ENCODE measurements around the gene KCNK3.

Gene KCNK3

GRCh38 chr2:26668041-26668440 is 24.5 kb upstream of the KCNK3 start:
- no peak for DNase-seq

GRCh38 chr2:26668856-26669750 is 23.4 kb upstream of the KCNK3 start:
- no peak for DNase-seq

- DNase-seq = no peak
Measured at GRCh38 chr2:26670171-26670570, 22.4 kb upstream of the KCNK3 start.

GRCh38 chr2:26670931-26671460 is 21.5 kb upstream of the KCNK3 start:
- DNase-seq = no peak

GRCh38 chr2:26671691-26672090 is 20.8 kb upstream of the KCNK3 start:
- no peak for DNase-seq

DNA sequence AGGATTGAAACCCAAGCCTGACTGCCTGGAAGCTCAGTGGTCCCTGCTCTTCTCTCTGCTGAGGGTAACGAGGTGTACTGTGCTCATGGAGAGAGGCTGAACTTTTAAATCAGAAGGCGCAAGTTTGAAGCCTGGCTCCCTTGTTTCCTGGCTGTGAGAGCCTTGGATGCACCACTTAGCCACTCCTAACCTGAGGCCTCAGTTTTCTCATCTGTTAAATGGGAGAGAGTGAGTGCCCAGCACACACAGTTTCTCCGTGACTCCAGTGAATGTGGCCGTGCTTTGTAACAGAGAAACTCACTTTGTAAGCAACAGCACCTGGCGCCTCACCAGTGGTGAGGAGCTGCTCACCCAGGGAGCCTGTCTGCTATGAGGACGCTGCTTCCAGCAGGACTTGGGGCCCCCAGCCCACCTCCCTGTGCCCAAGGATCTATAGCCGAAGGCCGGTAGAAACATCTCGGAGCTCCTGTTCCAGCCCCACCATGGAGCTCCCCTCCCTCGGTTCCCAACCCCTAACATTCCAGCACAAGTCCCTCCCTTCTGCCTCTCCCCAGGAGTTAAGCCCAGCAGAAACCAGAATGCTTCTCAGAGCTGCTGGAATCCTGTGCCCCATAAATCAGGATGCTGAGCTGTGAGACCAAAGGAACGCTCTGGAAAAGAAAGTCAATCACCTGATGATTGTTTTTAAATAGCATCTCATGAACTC is 20.3 kb upstream of the KCNK3 start:
- no peak for DNase-seq

DNA sequence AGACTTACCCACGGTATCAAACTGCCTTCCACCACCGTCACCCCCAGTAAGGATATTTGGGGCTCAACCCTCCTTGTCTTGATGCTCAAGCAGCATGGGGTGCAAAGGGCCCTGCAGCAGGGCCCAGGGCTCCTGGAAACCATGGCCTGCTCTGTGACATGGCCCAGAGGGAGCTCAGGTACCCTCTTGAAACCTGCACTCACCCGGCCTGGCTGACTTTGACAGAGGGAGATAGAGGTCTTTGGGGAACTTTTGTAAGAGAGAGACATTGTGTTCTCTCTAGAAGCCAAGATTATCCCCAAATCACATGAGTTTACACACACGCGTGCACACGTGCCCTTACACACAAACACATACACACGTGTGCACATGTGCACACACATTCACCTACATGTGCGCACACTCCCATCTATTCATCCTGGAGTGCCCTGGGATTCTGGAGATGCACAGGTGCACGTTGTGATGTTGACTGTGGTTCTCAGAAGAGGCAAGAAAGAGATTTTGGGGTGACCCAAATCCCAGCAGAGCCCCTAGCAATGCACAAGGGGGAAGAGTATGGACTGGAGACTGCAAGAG is 19.6 kb upstream of the KCNK3 start:
- DNase-seq = no peak

DNA sequence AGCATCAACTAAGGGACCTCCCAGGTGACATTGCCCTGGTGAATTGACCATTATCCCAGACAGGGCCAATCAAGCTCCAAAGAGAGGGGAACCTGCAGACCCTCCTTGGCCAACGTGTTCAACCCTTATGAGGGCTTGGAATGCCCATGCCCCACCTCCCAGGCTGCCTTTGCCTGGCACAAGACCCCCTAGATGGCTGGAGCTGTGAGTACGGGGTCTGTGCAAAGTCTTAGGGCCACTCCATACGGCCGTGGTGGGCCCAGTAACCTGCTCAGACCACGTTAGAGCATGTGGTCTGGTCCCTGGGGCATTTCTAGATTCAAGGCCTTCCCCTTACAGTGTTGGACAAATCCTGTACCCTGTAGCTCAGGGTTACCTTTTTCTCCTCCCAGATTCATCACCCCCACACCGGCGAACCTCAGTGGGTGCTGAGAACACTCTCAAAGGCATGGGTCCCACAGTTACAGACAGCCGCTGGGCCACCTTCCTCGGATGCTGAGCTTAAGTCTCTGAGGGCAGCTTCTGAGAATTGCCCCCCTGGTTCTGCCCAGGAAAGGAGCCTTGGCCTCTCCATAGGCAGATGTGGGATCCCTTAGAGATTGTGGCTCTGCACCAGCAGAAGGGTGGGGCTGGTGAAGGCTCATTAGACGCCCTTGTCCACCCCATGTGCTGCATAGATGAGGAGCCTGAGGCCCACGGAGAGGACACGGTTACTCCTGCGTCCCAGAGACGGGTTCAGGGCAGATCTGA is 18.3 kb upstream of the KCNK3 start:
- no peak for DNase-seq

DNA sequence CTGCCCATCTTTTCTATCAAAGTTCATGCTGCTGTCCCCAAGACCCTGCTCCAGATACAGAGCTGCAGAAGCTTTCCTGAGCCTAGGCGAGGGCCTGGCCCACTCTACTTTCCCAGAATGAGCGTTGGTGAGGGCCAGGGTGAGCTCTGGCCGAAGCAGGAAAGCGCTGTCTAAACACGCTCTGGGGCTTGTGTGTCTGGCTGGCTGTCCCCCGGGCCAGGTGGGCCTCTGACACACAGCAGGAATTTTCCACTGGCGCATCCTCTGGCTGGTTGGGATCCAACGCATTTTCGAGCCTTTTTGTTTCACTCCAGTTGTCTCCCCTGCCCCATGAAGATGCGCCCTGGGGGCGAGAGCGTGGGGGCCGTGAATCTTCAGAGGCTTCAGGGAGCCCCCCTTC is 17.8 kb upstream of the KCNK3 start:
- DNase-seq = no peak

GRCh38 chr2:26675651-26676255 is 16.8 kb upstream of the KCNK3 start:
- DNase-seq = no peak

GRCh38 chr2:26678035-26678434 is 14.5 kb upstream of the KCNK3 start:
- no peak for DNase-seq

DNA sequence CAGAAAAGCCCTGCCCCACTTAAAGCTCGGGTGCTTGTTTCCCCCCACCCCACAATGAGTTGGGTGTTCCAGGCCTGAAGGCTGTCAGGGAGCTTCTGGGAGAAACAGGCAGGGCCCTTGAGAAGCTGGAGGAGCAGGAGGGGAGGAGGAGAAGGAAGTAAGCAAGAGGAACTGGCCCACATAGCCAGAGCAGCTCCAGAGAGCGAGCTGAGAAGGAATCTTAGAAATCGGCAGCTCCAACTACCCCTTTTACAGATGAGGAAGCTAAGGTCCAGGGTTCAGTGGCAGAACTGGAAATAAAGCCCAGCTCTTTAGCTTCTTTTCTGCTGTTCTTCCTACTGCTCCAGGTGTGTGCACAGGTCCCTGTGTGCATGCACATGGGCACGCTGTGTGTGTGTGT is 12.7 kb upstream of the KCNK3 start:
- no peak for DNase-seq

- no peak for DNase-seq
Measured at GRCh38 chr2:26681656-26682055, 10.9 kb upstream of the KCNK3 start.

GRCh38 chr2:26682155-26682554 is 10.4 kb upstream of the KCNK3 start:
- DNase-seq = no peak

- DNase-seq = no peak
Measured at GRCh38 chr2:26683583-26683982, 8.9 kb upstream of the KCNK3 start.

DNA sequence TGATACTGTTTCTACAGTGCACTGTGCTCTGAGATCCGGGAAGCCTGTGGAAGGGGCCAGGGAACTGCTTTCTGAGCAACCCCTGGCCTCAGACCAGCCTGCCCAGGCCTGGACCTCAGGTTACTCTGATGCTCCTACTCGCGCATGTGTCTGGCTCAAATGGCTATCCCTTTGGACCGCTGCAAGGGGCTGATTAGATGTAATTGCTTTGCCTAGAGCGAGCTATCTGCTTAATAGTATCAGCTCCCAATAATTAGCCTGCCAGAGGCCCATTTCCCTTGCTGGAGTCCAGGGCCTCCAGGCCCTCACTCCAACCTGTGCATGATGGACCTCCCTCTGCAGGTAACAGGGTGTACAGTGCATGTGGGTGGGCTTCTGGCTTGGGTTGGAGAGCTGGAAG is 7.2 kb upstream of the KCNK3 start:
- no peak for DNase-seq

- peak; percentile 5 for DNase-seq
Measured at GRCh38 chr2:26685989-26686839, 6.3 kb upstream of the KCNK3 start.

DNA sequence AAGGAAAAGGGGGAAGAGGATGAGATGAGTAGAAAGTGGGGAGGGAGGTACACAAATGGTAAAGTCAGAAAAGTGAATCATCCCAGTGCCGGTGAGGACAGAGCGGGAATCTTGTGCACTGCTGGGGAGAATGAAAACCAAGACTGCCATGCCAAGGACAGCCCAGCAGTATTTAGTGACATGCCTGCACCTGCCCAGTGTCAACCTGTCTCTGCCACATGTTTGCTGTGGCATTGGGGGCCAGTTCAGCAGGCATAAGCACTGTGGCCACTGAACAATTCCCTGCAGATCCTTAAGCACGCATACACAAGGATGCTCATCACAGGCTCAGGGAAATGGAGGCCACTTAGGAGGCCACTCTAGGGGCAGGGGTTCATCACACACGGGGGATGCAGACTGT is 5.2 kb upstream of the KCNK3 start:
- DNase-seq = no peak

DNA sequence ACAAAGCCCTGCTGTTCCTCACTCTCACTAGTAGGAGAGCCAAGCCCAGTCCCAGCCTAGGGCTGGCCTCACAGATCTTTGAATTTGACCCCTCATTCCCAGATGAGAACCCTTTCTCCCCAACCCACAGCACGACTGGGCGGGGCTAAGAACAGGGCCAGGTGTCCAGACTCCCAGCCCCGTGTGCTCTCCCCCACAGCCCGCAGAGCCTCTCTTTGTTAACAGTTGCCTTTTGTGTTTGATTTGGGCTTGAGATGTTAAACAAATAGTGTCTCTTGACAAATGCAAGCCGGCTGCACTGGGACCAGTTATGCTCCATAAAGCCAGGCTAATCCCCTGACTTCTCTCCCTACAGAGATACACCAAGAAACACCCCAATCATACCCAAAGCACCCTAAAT is 4.7 kb upstream of the KCNK3 start:
- no peak for DNase-seq

GRCh38 chr2:26691161-26691560 is 1.4 kb upstream of the KCNK3 start:
- no peak for DNase-seq

- no peak for DNase-seq
Measured at GRCh38 chr2:26691881-26692278, 642 bp upstream of the KCNK3 start.
